ENCODE measurements around the gene LAMA2. TPM values are rescaled to one million over a fixed set of nuclear protein-coding genes. Genes with fewer than 3 reads are reported as not detected.

LAMA2 gene
- polyA plus RNA-seq, 1 donor, result 5.4 TPM

- Histone ChIP-seq H3K4me3 (ENCODE audit: low read length) (no peak overlapping the region), H3K9me3 (ENCODE audit: control insufficient read depth, low read depth, low read length) (no peaks in the 10 kb centered on the region), H3K27ac (ENCODE audit: low read length) (no peak overlapping the region), H3K27me3 (ENCODE audit: control insufficient read depth, insufficient read depth, low read length) (no peaks in the 10 kb centered on the region), H3K4me1 (ENCODE audit: control insufficient read depth, insufficient read depth, low read length) (no peaks in the 10 kb centered on the region), H3K36me3 (ENCODE audit: control insufficient read depth, insufficient read depth, low read length) (no peaks in the 10 kb centered on the region)
- no CpG with 5 or more reads among the region's 3 CpGs for WGBS (ENCODE audit: insufficient coverage, low lambda C conversion rate)
- DNase-seq, result no peak
Measured at GRCh38 chr6:128870746-128871145, 12.2 kb upstream of the LAMA2 start.

- Histone ChIP-seq H3K27me3 (ENCODE audit: control insufficient read depth, insufficient read depth, low read length) (no peaks in the 10 kb centered on the region), H3K36me3 (ENCODE audit: control insufficient read depth, insufficient read depth, low read length) (no peaks in the 10 kb centered on the region), H3K4me1 (ENCODE audit: control insufficient read depth, insufficient read depth, low read length) (no peaks in the 10 kb centered on the region), H3K27ac (ENCODE audit: low read length) (no peak overlapping the region), H3K9me3 (ENCODE audit: control insufficient read depth, low read depth, low read length) (no peaks in the 10 kb centered on the region), H3K4me3 (ENCODE audit: low read length) (no peak overlapping the region)
- DNase-seq, result no peak
Measured at GRCh38 chr6:128874863-128875262, 8.1 kb upstream of the LAMA2 start.

- no peak overlapping the region for H3K27ac ChIP-seq (ENCODE audit: low read length)
- H3K27me3 ChIP-seq (ENCODE audit: control insufficient read depth, insufficient read depth, low read length), result peaks cover 4% of the 10 kb centered on the region
- peak overlapping the region; percentile 60 for H3K4me3 ChIP-seq (ENCODE audit: low read length)
- no peak for DNase-seq
- no peaks in the 10 kb centered on the region for H3K36me3 ChIP-seq (ENCODE audit: control insufficient read depth, insufficient read depth, low read length)
- no peaks in the 10 kb centered on the region for H3K9me3 ChIP-seq (ENCODE audit: control insufficient read depth, low read depth, low read length)
- WGBS (ENCODE audit: insufficient coverage, low lambda C conversion rate), result no CpG with 5 or more reads among the region's 2 CpGs
- no peaks in the 10 kb centered on the region for H3K4me1 ChIP-seq (ENCODE audit: control insufficient read depth, insufficient read depth, low read length)
Measured at GRCh38 chr6:128882560-128882959, 378 bp upstream of the LAMA2 start.

GRCh38 chr6:128883906-128884305 lies 968 bp downstream of the LAMA2 start:
- 42% methylated on average over 2 of the region's 2 CpGs for WGBS (ENCODE audit: insufficient coverage, low lambda C conversion rate)
- Histone ChIP-seq H3K27ac (ENCODE audit: low read length) (no peak overlapping the region), H3K36me3 (ENCODE audit: control insufficient read depth, insufficient read depth, low read length) (no peaks in the 10 kb centered on the region), H3K4me3 (ENCODE audit: low read length) (no peak overlapping the region), H3K27me3 (ENCODE audit: control insufficient read depth, insufficient read depth, low read length) (peaks cover 4% of the 10 kb centered on the region), H3K9me3 (ENCODE audit: control insufficient read depth, low read depth, low read length) (no peaks in the 10 kb centered on the region), H3K4me1 (ENCODE audit: control insufficient read depth, insufficient read depth, low read length) (no peaks in the 10 kb centered on the region)
- DNase-seq, result no peak

- Histone ChIP-seq H3K36me3 (ENCODE audit: control insufficient read depth, insufficient read depth, low read length) (no peaks in the 10 kb centered on the region), H3K27me3 (ENCODE audit: control insufficient read depth, insufficient read depth, low read length) (peaks cover 4% of the 10 kb centered on the region), H3K27ac (ENCODE audit: low read length) (no peak overlapping the region), H3K9me3 (ENCODE audit: control insufficient read depth, low read depth, low read length) (no peaks in the 10 kb centered on the region), H3K4me1 (ENCODE audit: control insufficient read depth, insufficient read depth, low read length) (no peaks in the 10 kb centered on the region), H3K4me3 (ENCODE audit: low read length) (no peak overlapping the region)
- no peak for DNase-seq
- 92% methylated on average over 4 of the region's 5 CpGs for WGBS (ENCODE audit: insufficient coverage, low lambda C conversion rate)
Measured at GRCh38 chr6:128885381-128885780, 2.4 kb downstream of the LAMA2 start.

- Histone ChIP-seq H3K4me1 (ENCODE audit: control insufficient read depth, insufficient read depth, low read length) (no peaks in the 10 kb centered on the region), H3K9me3 (ENCODE audit: control insufficient read depth, low read depth, low read length) (no peaks in the 10 kb centered on the region), H3K27me3 (ENCODE audit: control insufficient read depth, insufficient read depth, low read length) (peaks cover 4% of the 10 kb centered on the region), H3K4me3 (ENCODE audit: low read length) (no peak overlapping the region), H3K36me3 (ENCODE audit: control insufficient read depth, insufficient read depth, low read length) (no peaks in the 10 kb centered on the region), H3K27ac (ENCODE audit: low read length) (no peak overlapping the region)
- no peak for DNase-seq
Measured at GRCh38 chr6:128886706-128887105, 3.8 kb downstream of the LAMA2 start.

- DNase-seq, result no peak
- Histone ChIP-seq H3K9me3 (ENCODE audit: control insufficient read depth, low read depth, low read length) (no peaks in the 10 kb centered on the region), H3K27ac (ENCODE audit: low read length) (no peak overlapping the region), H3K4me1 (ENCODE audit: control insufficient read depth, insufficient read depth, low read length) (no peaks in the 10 kb centered on the region), H3K36me3 (ENCODE audit: control insufficient read depth, insufficient read depth, low read length) (no peaks in the 10 kb centered on the region), H3K27me3 (ENCODE audit: control insufficient read depth, insufficient read depth, low read length) (no peaks in the 10 kb centered on the region), H3K4me3 (ENCODE audit: low read length) (no peak overlapping the region)
- WGBS (ENCODE audit: insufficient coverage, low lambda C conversion rate), result 100% methylated on average over 1 of the region's 5 CpGs
Measured at GRCh38 chr6:128888444-128889175, 5.7 kb downstream of the LAMA2 start.

- WGBS (ENCODE audit: insufficient coverage, low lambda C conversion rate), result 56% methylated on average over 2 of the region's 5 CpGs
- peak in 1 of 2 donors; percentile 45 for DNase-seq
- H3K27me3 ChIP-seq (ENCODE audit: control insufficient read depth, insufficient read depth, low read length), result no peaks in the 10 kb centered on the region
Measured at GRCh38 chr6:128889870-128890269, 6.9 kb downstream of the LAMA2 start.

GRCh38 chr6:128892079-128892478 lies 9.1 kb downstream of the LAMA2 start:
- Histone ChIP-seq H3K36me3 (ENCODE audit: control insufficient read depth, insufficient read depth, low read length) (no peaks in the 10 kb centered on the region), H3K4me3 (ENCODE audit: low read length) (no peak overlapping the region), H3K9me3 (ENCODE audit: control insufficient read depth, low read depth, low read length) (no peaks in the 10 kb centered on the region), H3K27ac (ENCODE audit: low read length) (no peak overlapping the region), H3K27me3 (ENCODE audit: control insufficient read depth, insufficient read depth, low read length) (no peaks in the 10 kb centered on the region), H3K4me1 (ENCODE audit: control insufficient read depth, insufficient read depth, low read length) (no peaks in the 10 kb centered on the region)
- DNase-seq, result no peak
- 60% methylated on average over 1 of the region's 2 CpGs for WGBS (ENCODE audit: insufficient coverage, low lambda C conversion rate)

More at GRCh38 chr6:128889870-128890269, 6.9 kb downstream of the LAMA2 start:
- Histone ChIP-seq H3K27ac (ENCODE audit: low read length) (no peak overlapping the region), H3K4me3 (ENCODE audit: low read length) (no peak overlapping the region), H3K36me3 (ENCODE audit: control insufficient read depth, insufficient read depth, low read length) (no peaks in the 10 kb centered on the region), H3K4me1 (ENCODE audit: control insufficient read depth, insufficient read depth, low read length) (no peaks in the 10 kb centered on the region), H3K9me3 (ENCODE audit: control insufficient read depth, low read depth, low read length) (no peaks in the 10 kb centered on the region)

- no peaks in the 10 kb centered on the region for H3K27me3 ChIP-seq (ENCODE audit: control insufficient read depth, insufficient read depth, low read length)
Measured at GRCh38 chr6:128899341-128900050, 16.6 kb downstream of the LAMA2 start.

GRCh38 chr6:128903715-128904114 lies 20.8 kb downstream of the LAMA2 start:
- Histone ChIP-seq H3K36me3 (ENCODE audit: control insufficient read depth, insufficient read depth, low read length) (no peaks in the 10 kb centered on the region), H3K4me1 (ENCODE audit: control insufficient read depth, insufficient read depth, low read length) (no peaks in the 10 kb centered on the region), H3K9me3 (ENCODE audit: control insufficient read depth, low read depth, low read length) (no peaks in the 10 kb centered on the region), H3K27me3 (ENCODE audit: control insufficient read depth, insufficient read depth, low read length) (no peaks in the 10 kb centered on the region), H3K4me3 (ENCODE audit: low read length) (no peak overlapping the region), H3K27ac (ENCODE audit: low read length) (no peak overlapping the region)
- DNase-seq, result no peak
- WGBS (ENCODE audit: insufficient coverage, low lambda C conversion rate), result 100% methylated on average over 1 of the region's 5 CpGs

More at GRCh38 chr6:128899341-128900050, 16.6 kb downstream of the LAMA2 start:
- H3K9me3 ChIP-seq (ENCODE audit: control insufficient read depth, low read depth, low read length), result no peaks in the 10 kb centered on the region
- H3K27ac ChIP-seq (ENCODE audit: low read length), result no peak overlapping the region
- no peaks in the 10 kb centered on the region for H3K4me1 ChIP-seq (ENCODE audit: control insufficient read depth, insufficient read depth, low read length)
- DNase-seq, result no peak
- no peak overlapping the region for H3K4me3 ChIP-seq (ENCODE audit: low read length)
- H3K36me3 ChIP-seq (ENCODE audit: control insufficient read depth, insufficient read depth, low read length), result no peaks in the 10 kb centered on the region

Measured in large intestine (tissue), 3 donors.